Measurements from ENCODE around the gene RBFOX2.

- TF ChIP-seq CTCF (conservative IDR thresholded peaks at IDR 0.05; ENCODE audit: low read depth in 2 of 2) (no peak), ETS1 (IDR thresholded peaks at IDR 0.05) (no peak), POLR2AphosphoS5 (IDR thresholded peaks at IDR 0.05; ENCODE audit: low read depth) (no peak)
Observed at GRCh38 chr22:36049678-36049997, 21.0 kb upstream of the RBFOX2 start.

All from GM23338 (cell line).